Epidermal melanocyte (primary cell): ENCODE measurements around the gene NUDT16.
"Not testable (repeated sequence)": the region's sequence is repeated elsewhere in the genome, so short reads cannot be mapped to it uniquely, and the experiment has no call there.

ENCODE experiments used
- DNase-seq: peaks from one replicate; pipeline ENCODE4 v3.0.0; 2011; ENCODE audit warnings: low spot score; ENCODE audit not compliant: insufficient read length

The NUDT16 gene

GRCh38 chr3:131381445-131382291, at the start of gene NUDT16:
Gene NUDT16 (plus strand): TSS chr3:131381774. CDS start chr3:131381805, 31 bp downstream.
- DNase-seq: peak; percentile 85

GRCh38 chr3:131338948-131339640, 42.5 kb upstream of the NUDT16 start:
- no peak for DNase-seq

- DNase-seq: no peak
Measured at GRCh38 chr3:131341761-131342160, 39.8 kb upstream of the NUDT16 start.

GRCh38 chr3:131348911-131349310, 32.7 kb upstream of the NUDT16 start:
- no peak for DNase-seq

- no peak for DNase-seq
Measured at GRCh38 chr3:131349454-131349853, 32.1 kb upstream of the NUDT16 start.

- no peak for DNase-seq
Measured at GRCh38 chr3:131349946-131350347, 31.6 kb upstream of the NUDT16 start.

GRCh38 chr3:131350506-131350905, 31.1 kb upstream of the NUDT16 start:
- DNase-seq: no peak

- DNase-seq: no peak
Measured at GRCh38 chr3:131353016-131353877, 28.3 kb upstream of the NUDT16 start.

- no peak for DNase-seq
Measured at GRCh38 chr3:131353986-131354385, 27.6 kb upstream of the NUDT16 start.

GRCh38 chr3:131356006-131356595, 25.5 kb upstream of the NUDT16 start:
- DNase-seq: no peak

GRCh38 chr3:131357275-131357674, 24.3 kb upstream of the NUDT16 start:
- DNase-seq: no peak

GRCh38 chr3:131360191-131360755, 21.3 kb upstream of the NUDT16 start:
- no peak for DNase-seq

- not testable (repeated sequence) for DNase-seq
Measured at GRCh38 chr3:131361066-131361463, 20.5 kb upstream of the NUDT16 start.

- DNase-seq: peak; percentile 23
Measured at GRCh38 chr3:131361464-131362421, 19.8 kb upstream of the NUDT16 start.

GRCh38 chr3:131363275-131363674, 18.3 kb upstream of the NUDT16 start:
- no peak for DNase-seq

GRCh38 chr3:131370935-131371687, 10.5 kb upstream of the NUDT16 start:
- no peak for DNase-seq

GRCh38 chr3:131371688-131372066, 9.9 kb upstream of the NUDT16 start:
- DNase-seq: no peak

GRCh38 chr3:131374741-131375140, 6.8 kb upstream of the NUDT16 start:
- no peak for DNase-seq

GRCh38 chr3:131380821-131381444, 641 bp upstream of the NUDT16 start:
- DNase-seq: not testable (repeated sequence)
